HG02571 (cell line): ENCODE results near the gene THOC3.
"Not testable (repeated sequence)": the region's sequence is repeated elsewhere in the genome, so short reads cannot be mapped to it uniquely, and the experiment has no call there.

ENCODE experiments used
- ATAC-seq: cut with Tn5 transposase; IDR thresholded peaks from one replicate; pipeline ENCODE4 v1.9.1; 2021; ENCODE audit warnings: mild to moderate bottlenecking, moderate library complexity; ENCODE audit not compliant: unreplicated experiment

Gene THOC3

DNA sequence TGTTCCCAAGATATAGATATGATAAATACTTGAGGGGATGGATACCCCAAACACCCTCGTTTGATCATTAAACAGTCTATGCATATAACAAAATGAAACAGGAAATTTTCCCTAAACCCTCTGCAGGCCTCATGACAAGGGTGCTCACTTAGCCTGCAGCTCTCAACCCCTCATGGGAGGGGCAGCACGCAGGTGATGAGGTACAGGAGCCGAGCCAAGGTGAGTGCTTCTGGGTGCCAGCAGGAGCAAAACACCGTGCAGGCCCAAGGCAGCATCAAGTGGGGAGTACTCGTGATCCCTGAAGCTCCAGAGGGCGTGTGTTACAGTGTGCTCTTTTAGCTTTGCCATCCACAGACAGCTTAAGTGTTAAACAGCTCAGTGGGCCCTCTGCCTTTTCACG is 24.9 kb downstream of the THOC3 start:
- ATAC-seq, result not testable (repeated sequence)

GRCh38 chr5:175940632-175941031 is 27.5 kb downstream of the THOC3 start:
- not testable (repeated sequence) for ATAC-seq

DNA sequence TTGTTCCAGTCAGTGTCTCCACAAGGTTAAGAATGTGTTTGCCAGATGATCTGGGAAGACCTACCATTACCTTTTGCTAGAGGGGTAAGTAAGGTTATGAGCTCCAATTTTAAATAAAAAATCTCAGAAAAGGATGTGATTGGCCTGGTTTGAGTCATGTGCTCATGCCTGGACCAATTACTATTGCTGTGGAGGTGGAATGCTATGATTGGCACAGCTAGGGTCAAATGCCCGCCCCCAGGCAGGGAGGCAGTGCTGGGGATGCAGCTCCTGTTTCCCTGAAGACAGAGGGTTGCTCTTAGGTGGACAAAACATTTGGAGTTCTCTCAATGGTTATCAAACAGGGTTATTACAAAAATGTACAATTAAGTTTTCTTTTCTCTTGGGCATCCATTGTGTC is 29.6 kb downstream of the THOC3 start:
- not testable (repeated sequence) for ATAC-seq

- ATAC-seq, result not testable (repeated sequence)
These were observed 39.4 kb downstream of the THOC3 start for GRCh38 chr5:175928752-175929151.

- not testable (repeated sequence) for ATAC-seq
These were observed 43.0 kb downstream of the THOC3 start for GRCh38 chr5:175925106-175925505.

- ATAC-seq, result no peak
These were observed 45.8 kb downstream of the THOC3 start for GRCh38 chr5:175922192-175922885.

DNA sequence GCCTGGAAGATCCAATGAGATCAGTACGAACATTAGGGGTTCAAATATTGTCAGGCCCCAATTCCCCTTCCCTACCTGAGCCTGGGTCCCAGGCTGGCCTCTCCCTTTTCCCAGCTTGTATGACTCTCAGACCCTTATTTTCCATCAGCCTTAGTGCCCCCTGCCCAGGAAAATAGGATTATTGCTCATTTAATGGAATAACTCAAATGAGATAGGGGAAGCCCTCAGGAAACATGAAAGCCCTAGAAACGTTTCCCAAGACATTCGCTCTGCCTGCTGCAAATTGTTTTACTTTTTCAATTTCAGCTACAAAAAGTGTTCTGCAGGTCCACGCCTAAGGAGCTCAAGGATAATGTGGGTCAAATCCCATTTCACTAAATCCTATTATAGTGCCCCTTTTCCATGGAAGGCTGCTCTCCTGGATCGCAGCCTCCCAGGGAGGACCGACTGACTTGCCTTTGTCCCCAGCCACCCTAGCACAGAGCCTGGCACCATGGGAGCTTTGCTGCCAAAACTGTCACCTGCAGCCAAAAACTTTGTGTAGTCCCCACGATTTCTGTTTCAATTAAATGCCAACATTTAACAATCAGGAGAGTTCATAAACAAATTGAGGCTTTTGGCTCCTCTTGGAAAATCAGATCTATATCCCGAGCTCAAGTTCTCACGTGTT is 46.9 kb downstream of the THOC3 start:
- ATAC-seq, result no peak

DNA sequence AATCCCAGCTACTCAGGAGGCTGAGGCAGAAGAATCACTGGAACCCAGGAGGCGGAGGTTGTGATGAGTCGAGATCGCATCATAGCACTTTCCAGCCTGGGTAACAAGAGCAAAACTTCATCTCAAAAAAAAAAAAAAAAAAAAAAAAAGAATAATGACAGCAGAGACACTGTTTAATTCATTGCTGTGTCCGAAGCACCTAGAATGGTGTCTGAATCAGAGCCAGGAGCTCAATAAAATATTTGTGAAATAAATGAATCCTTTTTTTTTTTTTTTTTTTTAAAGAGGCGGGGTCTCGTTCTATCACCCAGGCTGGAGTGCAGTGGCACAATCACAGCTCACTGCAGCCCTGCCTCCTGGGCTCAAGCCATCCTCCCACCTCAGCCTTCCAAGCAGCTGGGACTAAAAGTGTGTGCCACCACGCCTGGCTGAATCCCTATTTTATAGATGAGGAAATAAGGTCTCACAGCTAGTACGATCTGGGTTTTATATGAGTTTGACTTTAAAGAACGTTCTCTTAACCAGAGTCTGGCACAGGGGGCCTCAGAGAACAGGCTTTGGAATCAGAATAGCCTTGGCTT is 47.8 kb downstream of the THOC3 start:
- ATAC-seq, result no peak

DNA sequence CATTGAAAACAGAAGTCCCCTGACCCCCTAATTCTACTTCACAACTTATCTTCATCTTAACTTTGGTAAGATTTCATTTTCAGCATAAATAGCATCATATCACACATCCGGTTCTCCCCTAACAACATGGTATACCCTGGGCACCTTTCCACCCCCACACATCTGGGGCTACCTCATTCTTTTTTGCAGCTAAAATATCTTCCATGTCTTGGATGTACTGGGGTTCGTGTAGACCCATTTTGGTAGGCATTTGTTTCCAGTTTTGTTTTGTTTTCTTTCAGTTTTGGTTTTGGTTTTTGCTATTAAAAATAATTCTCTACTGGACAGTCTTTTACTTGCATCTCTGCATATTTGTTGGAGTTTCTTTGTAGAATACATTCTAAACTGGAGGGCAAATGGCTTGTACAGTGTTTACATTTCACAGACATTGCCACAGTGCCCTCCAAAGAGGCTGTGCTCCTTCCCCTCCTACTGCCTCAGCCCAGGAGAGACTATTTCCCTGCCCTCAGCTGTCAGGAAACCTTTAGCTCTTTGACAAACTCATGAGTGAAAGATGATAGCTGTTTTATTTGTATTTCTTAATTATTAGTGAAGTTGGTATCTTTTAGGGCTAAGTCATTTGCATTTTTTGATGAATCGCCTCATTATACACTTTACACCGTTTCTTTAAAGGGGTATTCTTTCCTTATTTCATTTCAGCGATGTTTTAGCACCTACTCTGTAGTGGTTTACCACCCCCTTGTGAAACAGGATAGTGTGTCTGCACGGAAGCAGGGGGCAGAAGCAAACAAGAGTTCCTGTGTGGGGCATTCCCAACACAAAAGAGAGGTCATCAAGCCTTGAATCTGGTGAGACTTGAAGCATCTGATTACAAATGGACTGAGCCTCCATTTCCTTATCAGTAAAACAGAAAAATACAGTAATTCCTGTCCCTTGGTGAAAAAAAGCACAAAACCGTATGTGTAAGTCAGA is 52.8 kb downstream of the THOC3 start:
- not testable (repeated sequence) for ATAC-seq

DNA sequence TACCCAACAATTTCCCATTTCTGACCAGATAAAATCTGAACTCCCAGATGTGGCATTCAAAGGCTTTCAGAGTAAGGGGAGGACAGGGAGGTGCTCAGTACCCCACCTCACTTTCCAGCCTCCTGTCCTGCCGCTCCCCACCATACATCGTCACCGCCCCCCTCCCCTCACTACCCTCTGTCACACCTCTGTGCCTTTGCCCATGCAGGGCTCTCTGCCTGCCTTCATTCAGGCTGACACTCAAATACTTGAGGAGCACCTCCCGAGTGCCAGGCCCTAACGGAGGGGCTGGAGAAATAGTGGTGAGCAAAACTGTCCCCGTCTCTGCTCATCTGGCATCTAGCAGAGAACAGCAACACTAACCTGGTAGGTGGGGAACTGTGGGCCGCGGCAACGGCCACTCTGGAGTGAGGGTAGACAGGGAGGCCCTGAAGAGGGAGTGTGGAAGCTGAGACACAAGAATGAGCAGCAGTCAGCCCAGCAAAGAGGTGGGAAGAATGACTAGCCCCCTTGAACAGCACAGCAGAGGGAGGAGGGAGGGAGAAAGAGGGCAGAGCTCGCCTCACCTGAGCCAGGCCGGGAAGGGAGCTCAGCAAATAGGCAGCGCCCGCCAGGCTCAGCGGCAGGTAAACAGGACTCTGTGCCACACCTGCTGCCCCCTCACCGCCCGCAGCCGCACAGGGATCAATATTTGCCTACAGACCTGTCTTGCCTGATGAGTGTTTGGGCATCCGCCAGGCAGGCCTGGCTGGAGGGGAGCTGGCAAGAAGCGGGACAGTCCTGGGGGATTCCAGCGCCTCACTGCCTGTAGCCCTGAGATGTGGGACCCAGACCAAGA is 54.1 kb downstream of the THOC3 start:
- ATAC-seq, result not testable (repeated sequence)

DNA sequence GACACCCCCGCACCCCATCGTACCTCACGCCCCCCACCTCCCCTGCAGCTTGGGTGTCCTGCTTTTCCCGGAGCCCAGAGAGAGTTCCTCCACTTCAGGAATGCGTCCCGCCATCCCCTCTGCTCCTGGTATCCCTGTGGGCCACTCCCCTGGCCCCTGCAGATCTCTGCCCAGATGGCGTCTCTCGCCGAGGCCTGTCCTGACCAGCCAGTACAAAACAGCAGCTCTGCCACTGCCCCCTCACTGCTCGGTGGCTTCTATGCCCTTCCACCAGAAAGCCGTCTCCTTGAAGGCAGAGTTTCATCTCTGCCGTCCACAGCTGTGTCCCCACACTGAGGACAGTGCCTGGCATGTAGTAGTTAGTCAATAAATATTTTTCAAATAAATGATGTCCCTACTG is 58.0 kb downstream of the THOC3 start:
- ATAC-seq, result not testable (repeated sequence)
